CD4-positive, alpha-beta memory T cell (primary cell): ENCODE results near the gene HTR2B. TPM values are rescaled to one million over a fixed set of nuclear protein-coding genes. Genes with fewer than 3 reads are reported as not detected.
"Not testable (repeated sequence)": the region's sequence is repeated elsewhere in the genome, so short reads cannot be mapped to it uniquely, and the experiment has no call there.

Experiments
- CTCF ChIA-PET: fragments of 350-600 bp; sonication (Branson Sonifier 250); formaldehyde crosslinking; loops from one replicate; lab custom pipeline; 2021; ENCODE audit warnings: inconsistent platforms; ENCODE audit not compliant: partially characterized antibody; lab: Charles Lee
- POLR2A ChIA-PET: fragments of 350-600 bp; sonication (Branson Sonifier 250); formaldehyde crosslinking; loops from one replicate; lab custom pipeline; 2021; ENCODE audit not compliant: partially characterized antibody; lab: Charles Lee
- DNase-seq, 5 donors: peaks; one replicate each; pipeline versions ENCODE4 v3.0.0 to v3.0.0-alpha.2; 2020 to 2022; ENCODE audit warnings: mixed read lengths in 1 of 5
- H3K27ac ChIP-seq: one replicate; pipeline ENCODE4 v1.7.0; 2013; ENCODE audit warnings: low read depth, low read length
- H3K27me3 ChIP-seq: 2 replicates; pipeline ENCODE4 v1.7.0; 2013; ENCODE audit warnings: mild to moderate bottlenecking, low read length, moderate library complexity; ENCODE audit not compliant: insufficient read depth
- H3K36me3 ChIP-seq: 2 replicates; pipeline ENCODE4 v1.7.0; 2013; ENCODE audit warnings: mild to moderate bottlenecking, low read length, moderate library complexity; ENCODE audit not compliant: insufficient read depth
- H3K4me1 ChIP-seq: 2 replicates; pipeline ENCODE4 v1.7.0; 2013; ENCODE audit warnings: mild to moderate bottlenecking, low read length, moderate library complexity; ENCODE audit not compliant: insufficient read depth
- H3K4me3 ChIP-seq, 2 donors: one replicate each; pipeline ENCODE4 v1.7.0; 2013; ENCODE audit warnings: low read length in 2 of 2, mild to moderate bottlenecking in 1 of 2
- H3K9me3 ChIP-seq, 2 donors: one replicate each; pipeline ENCODE4 v1.7.0; 2013; ENCODE audit warnings: low read length in 2 of 2, control low read depth in 1 of 2; ENCODE audit not compliant: control insufficient read depth in 1 of 2
- H3K27ac Mint-ChIP-seq, 7 donors: one replicate each; pipeline ENCODE4 v1.8.0; 2020 to 2021; ENCODE audit warnings: mixed read lengths in 7 of 7, mild to moderate bottlenecking in 6 of 7, inconsistent platforms in 3 of 7, moderate library complexity in 3 of 7
- H3K27me3 Mint-ChIP-seq, 2 donors: one replicate each; pipeline ENCODE4 v1.8.0; 2020 to 2021; ENCODE audit warnings: mixed read lengths in 2 of 2
- H3K36me3 Mint-ChIP-seq, 2 donors: one replicate each; pipeline ENCODE4 v1.8.0; 2020 to 2021; ENCODE audit warnings: mixed read lengths in 2 of 2, inconsistent platforms in 1 of 2, mild to moderate bottlenecking in 1 of 2
- H3K4me1 Mint-ChIP-seq, 4 donors: one replicate each; pipeline ENCODE4 v1.8.0; 2020 to 2021; ENCODE audit warnings: mixed read lengths in 4 of 4, mild to moderate bottlenecking in 1 of 4
- H3K4me3 Mint-ChIP-seq, 8 donors: one replicate each; pipeline ENCODE4 v1.8.0; 2020 to 2021; ENCODE audit warnings: mixed read lengths in 8 of 8, mild to moderate bottlenecking in 7 of 8, moderate library complexity in 6 of 8, inconsistent platforms in 3 of 8
- H3K9me3 Mint-ChIP-seq, 8 donors: one replicate each; pipeline ENCODE4 v1.8.0; 2020 to 2021; ENCODE audit warnings: mixed read lengths in 8 of 8, mild to moderate bottlenecking in 5 of 8, inconsistent platforms in 3 of 8, moderate library complexity in 1 of 8
- intact Hi-C: fragments of 100-400 bp; cut with micrococcal nuclease; formaldehyde crosslinking; loops from one replicate; pipeline ENCODE4 v1.15.1; 2023
- polyA plus RNA-seq, 2 donors: library from polyadenylated mRNA; unstranded; fragments of 300-500 nt; fragmentation: Illumina TruSeq; gene quantifications; one replicate each; pipeline ENCODE4 v1.2.3, GENCODE V29; 2021
- total RNA-seq, 2 experiments: library from RNA; stranded (reverse); gene quantifications; one replicate each; pipeline ENCODE4 v1.2.3, GENCODE V29; 2021

HTR2B gene
- total and polyA plus RNA-seq, 4 experiments from 2014 or later: 0.10 to 0.21 TPM; not detected in 2

DNA sequence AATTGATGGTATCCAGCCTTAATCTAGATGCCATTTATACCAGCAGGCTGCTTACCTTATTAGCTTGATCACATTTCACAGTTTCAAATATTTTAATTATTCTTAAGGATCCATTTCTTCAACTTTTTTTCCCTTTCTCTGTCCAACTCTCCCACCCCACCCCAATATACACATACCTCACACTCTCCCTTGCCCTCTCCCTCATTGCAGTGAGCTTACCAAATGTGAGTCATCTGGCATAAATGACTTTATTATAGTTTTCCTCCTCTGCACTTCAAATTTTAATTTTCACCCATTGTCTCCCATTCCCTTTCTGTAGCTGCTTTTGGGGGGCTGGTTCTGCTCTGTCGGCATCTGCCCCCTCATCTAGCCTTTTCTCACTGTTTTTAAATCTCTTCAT is 12.9 kb downstream of the HTR2B start:
- ChIA-PET POLR2A (no interaction called here), CTCF (interaction anchor here (0.7 to 2.0 kb wide), 3 partner anchors 11 to 340 kb away, joined by 3 to 6 read pairs (median 3); no protein-coding TSS in a partner anchor)
- Mint-ChIP-seq H3K36me3 (peaks cover 46 to 49% of the 10 kb centered on the region in 2 donors), H3K27me3 (no peaks in the 10 kb centered on the region), H3K4me3 (peak overlapping the region in 1 of 8 donors; percentile 5), H3K4me1 (peaks cover 0 to 1% (median 0%) of the 10 kb centered on the region in 4 donors), H3K27ac (no peak overlapping the region), H3K9me3 (no peaks in the 10 kb centered on the region)
- Histone ChIP-seq H3K4me1 (no peaks in the 10 kb centered on the region), H3K36me3 (peaks cover 9% of the 10 kb centered on the region), H3K9me3 (no peaks in the 10 kb centered on the region), H3K27me3 (no peaks in the 10 kb centered on the region), H3K27ac (no peak overlapping the region), H3K4me3 (no peak overlapping the region)
- intact Hi-C loops: no loop called here
- no peak for DNase-seq

DNA sequence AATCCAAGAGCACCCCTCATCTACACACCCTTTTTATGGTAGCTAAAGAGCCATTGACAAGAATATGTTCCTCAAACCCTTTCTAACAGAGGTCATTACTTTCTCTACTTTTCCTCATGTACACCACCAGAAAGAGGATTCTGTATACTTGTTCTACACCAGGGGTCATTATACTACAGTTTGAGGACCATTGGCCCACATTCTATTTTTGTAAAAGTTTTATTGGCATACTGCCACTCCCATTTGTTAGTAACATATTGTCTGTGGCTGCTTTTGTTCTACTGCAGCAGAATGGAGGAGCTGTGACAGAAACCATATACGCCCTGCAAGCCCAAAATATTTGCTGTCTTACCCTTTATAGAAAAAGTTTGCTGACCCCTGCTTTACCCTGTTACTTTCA is 14.3 kb downstream of the HTR2B start:
- H3K27me3 ChIP-seq: no peaks in the 10 kb centered on the region
- CTCF ChIA-PET: no interaction called here
- H3K9me3 ChIP-seq: no peaks in the 10 kb centered on the region
- Mint-ChIP-seq H3K27me3 (no peaks in the 10 kb centered on the region), H3K9me3 (no peaks in the 10 kb centered on the region), H3K4me3 (no peak overlapping the region), H3K36me3 (peaks cover 46 to 49% of the 10 kb centered on the region in 2 donors), H3K4me1 (no peaks in the 10 kb centered on the region), H3K27ac (no peak overlapping the region)
- no peak overlapping the region for H3K4me3 ChIP-seq
- POLR2A ChIA-PET: no interaction called here
- no peaks in the 10 kb centered on the region for H3K4me1 ChIP-seq
- no peak overlapping the region for H3K27ac ChIP-seq
- no peak for DNase-seq
- H3K36me3 ChIP-seq: peaks cover 9% of the 10 kb centered on the region
- intact Hi-C loops: no loop called here

DNA sequence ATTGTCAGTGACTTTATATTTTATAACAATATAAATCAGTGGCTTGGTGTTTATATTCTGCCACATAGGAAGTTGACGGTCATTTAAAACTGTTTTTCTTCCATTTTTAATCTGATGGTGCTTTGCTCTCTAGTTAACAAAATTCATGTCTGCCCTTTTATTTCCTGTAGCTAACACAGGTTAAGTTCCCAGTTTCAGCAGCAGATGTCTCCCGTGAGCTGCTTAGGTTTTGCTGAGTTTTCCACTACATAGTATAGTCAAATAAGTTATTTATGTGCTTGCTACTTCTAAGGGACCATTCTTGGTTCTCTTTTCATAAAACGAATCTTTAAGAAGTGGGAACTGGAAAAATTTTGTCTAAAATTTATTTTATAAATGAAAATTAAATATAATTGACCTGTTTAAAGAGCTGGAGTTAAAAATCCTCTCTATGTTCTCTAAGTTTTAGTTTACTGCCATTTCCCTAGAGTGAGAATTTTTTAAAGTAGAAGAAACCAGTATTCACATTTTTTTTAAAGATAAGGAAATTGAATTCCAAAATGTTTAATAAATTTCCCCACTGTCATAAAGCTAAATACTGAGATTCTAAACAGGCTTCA is 20.6 kb downstream of the HTR2B start:
- intact Hi-C loops: loop anchor here (1.0 kb wide), 3 partner anchors 301 to 454 kb away; no protein-coding TSS in a partner anchor
- Histone ChIP-seq H3K27me3 (no peaks in the 10 kb centered on the region), H3K4me1 (no peaks in the 10 kb centered on the region), H3K9me3 (no peaks in the 10 kb centered on the region), H3K36me3 (peaks cover 8% of the 10 kb centered on the region), H3K4me3 (no peak overlapping the region), H3K27ac (no peak overlapping the region)
- no peak overlapping the region for H3K4me3 Mint-ChIP-seq
- H3K4me1 Mint-ChIP-seq: peaks cover 0 to 4% (median 2%) of the 10 kb centered on the region in 4 donors
- peaks cover 0 to 19% (median 12%) of the 10 kb centered on the region in 8 donors for H3K9me3 Mint-ChIP-seq
- H3K27ac Mint-ChIP-seq: peak overlapping the region in 1 of 7 donors; percentile 6
- peaks cover 30 to 36% of the 10 kb centered on the region in 2 donors for H3K36me3 Mint-ChIP-seq
- ChIA-PET CTCF (interaction anchor here (0.8 to 5.7 kb wide), 11 partner anchors 8 to 454 kb away, joined by 3 to 64 read pairs (median 4); partner anchors contain the start of gene HTR2B), POLR2A (interaction anchor here (1.6 to 2.8 kb wide), 2 partner anchors 349 to 360 kb away, joined by 4 to 22 read pairs; partner anchors contain the start of gene NCL)
- DNase-seq: peak; percentile 35 to 54 (median 48)
- no peaks in the 10 kb centered on the region for H3K27me3 Mint-ChIP-seq

GRCh38 chr2:231102772-231103171 is 22.1 kb downstream of the HTR2B start:
- no peak overlapping the region for H3K27ac Mint-ChIP-seq
- H3K36me3 ChIP-seq: no peaks in the 10 kb centered on the region
- peaks cover 31 to 40% of the 10 kb centered on the region in 2 donors for H3K36me3 Mint-ChIP-seq
- H3K9me3 ChIP-seq: no peaks in the 10 kb centered on the region
- no peak for DNase-seq
- H3K27me3 ChIP-seq: no peaks in the 10 kb centered on the region
- no peak overlapping the region for H3K27ac ChIP-seq
- no peaks in the 10 kb centered on the region for H3K27me3 Mint-ChIP-seq
- H3K9me3 Mint-ChIP-seq: peaks cover 0 to 32% (median 23%) of the 10 kb centered on the region in 8 donors
- peaks cover 0 to 4% (median 2%) of the 10 kb centered on the region in 4 donors for H3K4me1 Mint-ChIP-seq
- no peaks in the 10 kb centered on the region for H3K4me1 ChIP-seq
- intact Hi-C loops: no loop called here
- ChIA-PET CTCF (interaction anchor here (0.9 to 5.7 kb wide), 7 partner anchors 9 to 360 kb away, joined by 3 to 64 read pairs (median 4); partner anchors contain the start of gene HTR2B), POLR2A (interaction anchor here (0.8 to 2.8 kb wide), 2 partner anchors 350 to 361 kb away, joined by 3 to 22 read pairs; no protein-coding TSS in a partner anchor)
- no peak overlapping the region for H3K4me3 ChIP-seq
- H3K4me3 Mint-ChIP-seq: no peak overlapping the region

- no peaks in the 10 kb centered on the region for H3K4me1 ChIP-seq
- Mint-ChIP-seq H3K4me1 (peaks cover 0 to 5% (median 4%) of the 10 kb centered on the region in 4 donors), H3K4me3 (no peak overlapping the region), H3K36me3 (peaks cover 49 to 58% of the 10 kb centered on the region in 2 donors), H3K27me3 (no peaks in the 10 kb centered on the region), H3K27ac (peak overlapping the region in 1 of 7 donors; percentile 52), H3K9me3 (peaks cover 2 to 47% (median 24%) of the 10 kb centered on the region in 8 donors)
- intact Hi-C loops: no loop called here
- H3K36me3 ChIP-seq: no peaks in the 10 kb centered on the region
- ChIA-PET POLR2A (no interaction called here), CTCF (interaction anchor here (0.7 to 5.7 kb wide), 4 partner anchors 11 to 352 kb away, joined by 3 to 64 read pairs (median 3); partner anchors contain the start of gene HTR2B)
- no peaks in the 10 kb centered on the region for H3K27me3 ChIP-seq
- H3K4me3 ChIP-seq: no peak overlapping the region
- H3K27ac ChIP-seq: no peak overlapping the region
- no peaks in the 10 kb centered on the region for H3K9me3 ChIP-seq
- DNase-seq: no peak
Observed at GRCh38 chr2:231100990-231101389, 23.9 kb downstream of the HTR2B start.

DNA sequence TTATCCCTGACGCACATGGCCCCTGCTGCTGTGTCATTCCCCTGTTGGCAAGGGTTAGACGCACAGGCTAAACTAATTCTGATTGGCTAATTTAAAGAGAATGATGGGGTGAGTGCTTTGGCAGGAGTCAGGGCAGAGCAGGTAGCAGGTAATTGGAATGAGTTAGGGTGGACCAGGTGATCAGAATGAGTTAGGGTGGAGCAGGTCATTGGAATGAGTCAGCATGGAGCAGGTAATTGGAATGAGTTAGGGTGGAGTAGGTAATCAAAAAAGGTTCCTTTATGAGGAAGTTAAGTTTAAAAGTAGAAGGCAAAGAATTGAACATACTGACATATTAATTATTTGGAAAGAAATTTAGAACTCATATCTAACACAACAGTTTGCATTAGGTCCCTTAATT is 24.5 kb downstream of the HTR2B start:
- H3K9me3 ChIP-seq, H3K27ac ChIP-seq, H3K4me3 ChIP-seq, POLR2A ChIA-PET, H3K36me3 ChIP-seq, DNase-seq, H3K4me1 Mint-ChIP-seq, H3K27me3 ChIP-seq, intact Hi-C loops, H3K27me3 Mint-ChIP-seq, H3K4me1 ChIP-seq: not testable (repeated sequence)
- peaks cover 55 to 64% of the 10 kb centered on the region in 2 donors for H3K36me3 Mint-ChIP-seq
- CTCF ChIA-PET: interaction anchor here (5.7 kb wide), 1 partner anchor 353 kb away, joined by 64 read pairs; no protein-coding TSS in a partner anchor
- H3K9me3 Mint-ChIP-seq: peaks cover 2 to 47% (median 24%) of the 10 kb centered on the region in 8 donors
- peak overlapping the region in 1 of 7 donors; percentile 80 for H3K27ac Mint-ChIP-seq
- H3K4me3 Mint-ChIP-seq: peak overlapping the region in 1 of 8 donors; percentile 20

DNA sequence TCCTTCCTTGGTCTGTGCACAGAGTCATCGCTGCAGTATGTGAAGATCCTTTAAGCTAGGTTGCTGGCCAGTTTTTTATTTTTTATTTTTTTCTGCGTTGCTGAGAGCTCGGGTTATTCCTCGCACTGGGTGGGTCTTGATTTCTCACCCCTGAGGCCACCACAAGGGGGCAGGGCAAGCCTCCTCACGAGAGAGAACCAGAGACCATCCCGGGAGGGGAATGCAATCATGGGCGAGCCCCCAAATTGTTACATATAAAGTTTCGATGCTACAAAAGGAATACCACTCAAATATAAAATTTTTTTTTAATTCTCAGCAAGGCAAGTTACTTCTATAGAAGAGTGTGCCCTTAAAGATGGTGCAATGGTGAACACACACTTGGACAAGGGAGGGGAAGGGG is 24.9 kb downstream of the HTR2B start:
- H3K4me3 ChIP-seq: no peak overlapping the region
- intact Hi-C loops: no loop called here
- DNase-seq: no peak
- H3K4me1 ChIP-seq: no peaks in the 10 kb centered on the region
- peak overlapping the region in 1 of 7 donors; percentile 80 for H3K27ac Mint-ChIP-seq
- no peak overlapping the region for H3K4me3 Mint-ChIP-seq
- H3K27ac ChIP-seq: no peak overlapping the region
- peaks cover 0 to 5% (median 4%) of the 10 kb centered on the region in 4 donors for H3K4me1 Mint-ChIP-seq
- no peaks in the 10 kb centered on the region for H3K27me3 Mint-ChIP-seq
- ChIA-PET CTCF (no interaction called here), POLR2A (no interaction called here)
- H3K9me3 Mint-ChIP-seq: peaks cover 2 to 47% (median 24%) of the 10 kb centered on the region in 8 donors
- H3K9me3 ChIP-seq: no peaks in the 10 kb centered on the region
- H3K27me3 ChIP-seq: no peaks in the 10 kb centered on the region
- H3K36me3 Mint-ChIP-seq: peaks cover 59 to 66% of the 10 kb centered on the region in 2 donors
- H3K36me3 ChIP-seq: no peaks in the 10 kb centered on the region
